CD14-positive monocyte (primary cell): ENCODE measurements around the gene ADAMTSL4. TPM values are rescaled to one million over a fixed set of nuclear protein-coding genes. Genes with fewer than 3 reads are reported as not detected.

Experiments used
- DNase-seq, 3 donors: peaks; one replicate each; pipeline ENCODE4 v3.0.0-alpha.2; 2011 to 2022
- H2AFZ ChIP-seq: 2 replicates; pipeline ENCODE4 v1.6.0; 2012; ENCODE audit warnings: mild to moderate bottlenecking, low read depth, low read length, inconsistent platforms; ENCODE audit not compliant: insufficient read depth, poor library complexity, severe bottlenecking
- H3K27ac ChIP-seq, 2 donors: 1 replicate in 1 of 2; 2 replicates in 1 of 2; pipeline ENCODE4 v1.5.1; 2012 to 2013; ENCODE audit warnings: low read length in 2 of 2, control low read depth in 1 of 2, inconsistent platforms in 1 of 2, low read depth in 1 of 2, mild to moderate bottlenecking in 1 of 2
- H3K27me3 ChIP-seq, 2 donors: one replicate each; pipeline versions ENCODE4 v1.6.0 to v1.6.1; 2011 to 2013; ENCODE audit warnings: low read length in 2 of 2; ENCODE audit not compliant: control insufficient read depth in 2 of 2, insufficient read depth in 2 of 2
- H3K36me3 ChIP-seq, 2 donors: replicated peaks in 1 of 2; 1 replicate in 1 of 2; 2 replicates in 1 of 2; pipeline versions ENCODE4 v1.5.1 to v1.6.1; 2012 to 2013; ENCODE audit warnings: low read length in 2 of 2, control low read depth in 1 of 2, inconsistent platforms in 1 of 2, mild to moderate bottlenecking in 1 of 2; ENCODE audit not compliant: insufficient read depth in 2 of 2, control insufficient read depth in 1 of 2
- H3K4me1 ChIP-seq, 2 donors: 1 replicate in 1 of 2; 2 replicates in 1 of 2; pipeline versions ENCODE4 v1.5.1 to v1.6.1; 2012 to 2013; ENCODE audit warnings: low read length in 2 of 2, control low read depth in 1 of 2, inconsistent platforms in 1 of 2, mild to moderate bottlenecking in 1 of 2, moderate library complexity in 1 of 2; ENCODE audit not compliant: insufficient read depth in 2 of 2, control insufficient read depth in 1 of 2
- H3K4me2 ChIP-seq: replicated peaks from 2 replicates; pipeline ENCODE3; 2012; ENCODE audit warnings: low read length, moderate library complexity, mild to moderate bottlenecking; ENCODE audit not compliant: poor library complexity, severe bottlenecking; ENCODE audit errors: extremely low read depth
- H3K4me3 ChIP-seq, 3 experiments: fragments of 200-600 bp in 1 of 3; sonication (generic) in 1 of 3; replicated peaks in 1 of 3; 1 replicate in 2 of 3; 2 replicates in 1 of 3; pipeline ENCODE4 v1.5.1; 2011 to 2013; ENCODE audit warnings: low read length in 3 of 3, mild to moderate bottlenecking in 3 of 3, control low read depth in 2 of 3, low read depth in 2 of 3, inconsistent platforms in 1 of 3, moderate library complexity in 1 of 3
- H3K79me2 ChIP-seq: 2 replicates; pipeline ENCODE4 v1.6.0; 2012; ENCODE audit warnings: mild to moderate bottlenecking, control low read depth, inconsistent platforms, low read length, moderate library complexity; ENCODE audit not compliant: insufficient read depth
- H3K9ac ChIP-seq: 2 replicates; pipeline ENCODE4 v1.6.0; 2017; ENCODE audit warnings: low read length, mild to moderate bottlenecking; ENCODE audit not compliant: insufficient read depth, poor library complexity, severe bottlenecking
- H3K9me3 ChIP-seq, 2 donors: replicated peaks in 1 of 2; 1 replicate in 1 of 2; 2 replicates in 1 of 2; pipeline versions ENCODE4 v1.5.1 to v1.6.1; 2012 to 2013; ENCODE audit warnings: low read length in 2 of 2, control low read depth in 1 of 2; ENCODE audit not compliant: control insufficient read depth in 1 of 2, insufficient read depth in 1 of 2
- H4K20me1 ChIP-seq: 2 replicates; pipeline ENCODE4 v1.6.0; 2012; ENCODE audit warnings: mild to moderate bottlenecking, low read length, control low read depth, moderate library complexity; ENCODE audit not compliant: insufficient read depth
- H3K27ac Mint-ChIP-seq, 7 donors: one replicate each; pipeline ENCODE4 v1.8.0; 2020; ENCODE audit warnings: mild to moderate bottlenecking in 7 of 7, mixed read lengths in 7 of 7, moderate library complexity in 6 of 7, inconsistent platforms in 2 of 7
- H3K27me3 Mint-ChIP-seq, 3 donors: one replicate each; pipeline ENCODE4 v1.8.0; 2021 to 2022; ENCODE audit warnings: low read depth in 3 of 3, mild to moderate bottlenecking in 3 of 3, mixed read lengths in 3 of 3, moderate library complexity in 3 of 3, inconsistent platforms in 1 of 3
- H3K36me3 Mint-ChIP-seq, 2 donors: one replicate each; pipeline ENCODE4 v1.8.0; 2020; ENCODE audit warnings: mixed read lengths in 2 of 2, inconsistent platforms in 1 of 2, mild to moderate bottlenecking in 1 of 2
- H3K4me1 Mint-ChIP-seq: one replicate; pipeline ENCODE4 v1.8.0; 2020; ENCODE audit warnings: mild to moderate bottlenecking, mixed read lengths
- H3K4me3 Mint-ChIP-seq, 2 donors: one replicate each; pipeline ENCODE4 v1.8.0; 2020; ENCODE audit warnings: mild to moderate bottlenecking in 2 of 2, mixed read lengths in 2 of 2, moderate library complexity in 1 of 2
- H3K9me3 Mint-ChIP-seq, 7 donors: one replicate each; pipeline ENCODE4 v1.8.0; 2020 to 2022; ENCODE audit warnings: mixed read lengths in 7 of 7, mild to moderate bottlenecking in 6 of 7, moderate library complexity in 6 of 7, inconsistent platforms in 2 of 7
- WGBS: methylation state at CpG from one replicate; pipeline ENCODE4 v1.1.5; 2013; ENCODE audit warnings: missing lambda C conversion rate; ENCODE audit not compliant: insufficient coverage; 5-methylcytosine and 5-hydroxymethylcytosine counted together
- intact Hi-C, 2 donors: fragments of 100-400 bp; cut with micrococcal nuclease; formaldehyde crosslinking; loops; one replicate each; pipeline versions ENCODE4 v1.15.0 to v1.15.1; 2023
- polyA plus RNA-seq, 3 donors: library from polyadenylated mRNA; depleted of rRNA in 1 of 3; unstranded in 2 of 3; stranded (reverse) in 1 of 3; fragments of 300-500 nt in 2 of 3; fragments of >200 nt in 1 of 3; fragmentation: Illumina TruSeq in 2 of 3; gene quantifications; 1 replicate in 2 of 3; 2 replicates in 1 of 3; pipeline ENCODE4 v1.2.3, GENCODE V29; 2012 to 2021
- TF ChIP-seq, protein P1 (sequence below): fragments of 200-600 bp; IDR thresholded peaks from one replicate; pipeline ENCODE4 v1.8.0; 2022; ENCODE audit warnings: antibody characterized with exemption, mild to moderate bottlenecking

Gene ADAMTSL4
- polyA plus RNA-seq, 3 donors, result 2.5 to 109 (median 2.8) TPM

DNA sequence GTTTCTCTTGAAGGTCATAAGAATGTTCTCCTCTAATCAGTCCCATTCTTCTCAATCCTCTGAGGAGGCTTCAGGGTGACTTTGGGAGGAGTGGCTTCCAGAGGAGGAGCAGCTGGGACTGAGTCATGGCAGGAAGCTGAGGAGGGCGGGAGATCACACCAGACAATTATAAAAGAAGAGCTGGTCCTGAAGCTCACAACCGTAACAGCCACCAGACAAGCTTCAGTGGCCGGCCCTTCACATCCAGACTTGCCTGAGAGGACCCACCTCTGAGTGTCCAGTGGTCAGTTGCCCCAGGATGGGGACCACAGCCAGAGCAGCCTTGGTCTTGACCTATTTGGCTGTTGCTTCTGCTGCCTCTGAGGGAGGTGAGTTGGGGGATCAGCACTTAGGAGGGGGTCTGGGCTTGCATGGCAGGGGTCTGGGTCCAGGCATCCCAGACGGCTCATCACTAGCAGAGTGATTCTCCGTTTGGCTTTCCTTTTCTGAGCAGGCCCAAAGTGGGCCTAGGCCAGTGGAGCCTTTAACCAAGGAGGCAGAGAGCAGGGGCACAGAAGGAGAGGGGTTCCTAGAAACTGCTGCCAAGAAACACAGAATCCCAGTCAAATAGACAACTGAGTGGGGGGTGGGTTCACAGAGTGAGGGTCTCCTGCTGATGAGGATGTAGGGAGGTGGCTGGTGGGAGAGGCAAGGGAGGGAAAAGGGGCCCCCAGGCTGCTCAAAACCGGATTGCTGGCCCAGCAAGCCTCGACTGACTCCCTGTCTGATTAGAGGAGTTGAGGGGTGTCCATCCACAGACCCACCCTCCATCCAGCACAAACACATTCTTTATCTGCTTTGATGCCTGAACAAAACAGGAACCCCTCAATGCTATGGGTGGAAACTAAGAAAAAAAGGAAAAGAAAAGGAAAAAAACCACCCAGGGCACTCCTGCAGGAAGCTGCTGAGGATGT lies 41.0 kb upstream of the ADAMTSL4 start, which contains the start of gene ECM1:
ECM1 (plus strand) TSS at position 198 of the 953 bp plus-strand sequence; CDS start at position 299, 101 bp downstream.
- Histone ChIP-seq H3K4me2 (no peak within 1 kb of the TSS), H3K9me3 (no peaks in the 10 kb centered on the region), H3K9ac (no peak within 1 kb of the TSS), H3K4me1 (peaks cover 4 to 17% of the 10 kb centered on the region in 2 donors), H3K27ac (no peak within 1 kb of the TSS), H3K79me2 (no peaks in the 10 kb centered on the region), H3K27me3 (no peaks in the 10 kb centered on the region), H3K4me3 (no peak within 1 kb of the TSS), H4K20me1 (no peaks in the 10 kb centered on the region), H3K36me3 (peaks cover 33 to 36% of the 10 kb centered on the region in 2 donors), H2AFZ (peak within 1 kb of the TSS; percentile 12)
- Mint-ChIP-seq H3K27ac (peak within 1 kb of the TSS in 6 of 7 donors; percentile 28 to 80 (median 57)), H3K36me3 (peaks cover 49% of the 10 kb centered on the region in 2 donors), H3K4me1 (peaks cover 14% of the 10 kb centered on the region), H3K4me3 (no peak within 1 kb of the TSS), H3K9me3 (no peaks in the 10 kb centered on the region), H3K27me3 (peaks cover 0 to 1% (median 0%) of the 10 kb centered on the region in 3 donors)
- DNase-seq, result peak; percentile 18 to 39 (median 37)
- TF ChIP-seq, protein P1, sequence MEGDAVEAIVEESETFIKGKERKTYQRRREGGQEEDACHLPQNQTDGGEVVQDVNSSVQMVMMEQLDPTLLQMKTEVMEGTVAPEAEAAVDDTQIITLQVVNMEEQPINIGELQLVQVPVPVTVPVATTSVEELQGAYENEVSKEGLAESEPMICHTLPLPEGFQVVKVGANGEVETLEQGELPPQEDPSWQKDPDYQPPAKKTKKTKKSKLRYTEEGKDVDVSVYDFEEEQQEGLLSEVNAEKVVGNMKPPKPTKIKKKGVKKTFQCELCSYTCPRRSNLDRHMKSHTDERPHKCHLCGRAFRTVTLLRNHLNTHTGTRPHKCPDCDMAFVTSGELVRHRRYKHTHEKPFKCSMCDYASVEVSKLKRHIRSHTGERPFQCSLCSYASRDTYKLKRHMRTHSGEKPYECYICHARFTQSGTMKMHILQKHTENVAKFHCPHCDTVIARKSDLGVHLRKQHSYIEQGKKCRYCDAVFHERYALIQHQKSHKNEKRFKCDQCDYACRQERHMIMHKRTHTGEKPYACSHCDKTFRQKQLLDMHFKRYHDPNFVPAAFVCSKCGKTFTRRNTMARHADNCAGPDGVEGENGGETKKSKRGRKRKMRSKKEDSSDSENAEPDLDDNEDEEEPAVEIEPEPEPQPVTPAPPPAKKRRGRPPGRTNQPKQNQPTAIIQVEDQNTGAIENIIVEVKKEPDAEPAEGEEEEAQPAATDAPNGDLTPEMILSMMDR, result no peak
- intact Hi-C loops, result loop anchor here in 1 of 2 donors (1.0 kb wide), 1 partner anchor 15 kb away; no protein-coding TSS in a partner anchor
- WGBS, result 54% methylated on average over 4 of the region's 7 CpGs

DNA sequence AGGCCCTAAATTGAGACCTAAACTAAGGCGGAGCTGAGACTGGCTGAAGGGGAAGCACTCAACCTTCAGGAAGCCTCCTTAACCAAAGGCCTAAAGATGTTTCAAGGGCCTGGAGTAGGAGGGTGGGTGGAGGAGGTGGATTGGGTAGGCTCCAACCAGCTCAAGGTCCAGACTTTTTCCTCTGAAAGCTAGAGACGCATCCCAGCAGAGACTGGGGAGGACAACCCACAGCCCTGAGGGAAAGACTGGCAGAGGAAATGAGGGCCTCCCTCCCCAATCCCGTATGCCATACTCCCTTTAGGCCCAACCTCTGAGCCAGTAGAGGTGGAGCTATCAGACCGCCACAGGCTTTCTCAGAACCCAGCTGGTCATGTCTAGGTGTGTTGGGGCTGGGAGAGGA lies 40.2 kb upstream of the ADAMTSL4 start:
- peaks cover 0 to 1% (median 0%) of the 10 kb centered on the region in 3 donors for H3K27me3 Mint-ChIP-seq
- peaks cover 15% of the 10 kb centered on the region for H3K4me1 Mint-ChIP-seq
- peak overlapping the region in 2 of 7 donors; percentile 10 to 13 for H3K27ac Mint-ChIP-seq
- Histone ChIP-seq H3K4me3 (no peak overlapping the region), H3K27me3 (no peaks in the 10 kb centered on the region), H3K4me2 (no peak overlapping the region), H3K4me1 (peaks cover 4 to 17% of the 10 kb centered on the region in 2 donors), H4K20me1 (no peaks in the 10 kb centered on the region), H3K79me2 (no peaks in the 10 kb centered on the region), H3K9ac (no peak overlapping the region), H3K9me3 (no peaks in the 10 kb centered on the region), H3K27ac (no peak overlapping the region), H3K36me3 (peaks cover 31% of the 10 kb centered on the region in 2 donors), H2AFZ (no peak overlapping the region)
- WGBS, result no CpG with 5 or more reads among the region's 4 CpGs
- no peak overlapping the region for H3K4me3 Mint-ChIP-seq
- H3K36me3 Mint-ChIP-seq, result peaks cover 44 to 45% of the 10 kb centered on the region in 2 donors
- no peak for DNase-seq
- intact Hi-C loops, result loop anchor here in 1 of 2 donors (1.0 kb wide), 1 partner anchor 16 kb away; no protein-coding TSS in a partner anchor
- no peaks in the 10 kb centered on the region for H3K9me3 Mint-ChIP-seq
- TF ChIP-seq, protein P1, result no peak
